ENCODE results near the gene FBRS. TPM values are rescaled to one million over a fixed set of nuclear protein-coding genes. Genes with fewer than 3 reads are reported as not detected.

FBRS gene
- total RNA-seq, 1 experiment from 2014 or later, result 32.9 TPM

Small RNAs within 50 kb of the gene (small RNA-seq; reads per million reads assigned to genes)
- gene AC093249.1 (not detected), gene RNU6-1043P (not detected), gene RNU6-416P (not detected), gene SNORA30 (4.6 reads per million, percentile 78 among the genes with 10 or more reads in this experiment)

Other genes with a start within 250 kb of the FBRS start
- 31.3 and 48.5 TPM in 2 replicates for gene DCTPP1, start 228.4 kb upstream of the FBRS start, total RNA-seq (2014; rRNA removed; shearing (Covaris generic); ENCODE audit: low replicate concordance)
- 16.3 and 21.8 TPM in 2 replicates for gene SEPHS2, start 212.6 kb upstream of the FBRS start, total RNA-seq (2014; rRNA removed; shearing (Covaris generic); ENCODE audit: low replicate concordance)
- gene ITGAL, start 185.7 kb upstream of the FBRS start, total RNA-seq (2014; rRNA removed; shearing (Covaris generic); ENCODE audit: low replicate concordance), result 0.07 and 0.51 TPM in 2 replicates
- 59.4 and 107 TPM in 2 replicates for gene ZNF768, start 131.9 kb upstream of the FBRS start, total RNA-seq (2014; rRNA removed; shearing (Covaris generic); ENCODE audit: low replicate concordance)
- 9.8 and 16.9 TPM in 2 replicates for gene ZNF747, start 123.6 kb upstream of the FBRS start, total RNA-seq (2014; rRNA removed; shearing (Covaris generic); ENCODE audit: low replicate concordance)
- 7.0 and 15.8 TPM in 2 replicates for gene ZNF764, start 100.1 kb upstream of the FBRS start, total RNA-seq (2014; rRNA removed; shearing (Covaris generic); ENCODE audit: low replicate concordance)
- gene ZNF688, start 86.7 kb upstream of the FBRS start, total RNA-seq (2014; rRNA removed; shearing (Covaris generic); ENCODE audit: low replicate concordance), result 18.0 and 24.9 TPM in 2 replicates
- 14.9 and 20.8 TPM in 2 replicates for gene ZNF785, start 72.7 kb upstream of the FBRS start, total RNA-seq (2014; rRNA removed; shearing (Covaris generic); ENCODE audit: low replicate concordance)
- 6.9 and 7.5 TPM in 2 replicates for gene ZNF689, start 48.0 kb upstream of the FBRS start, total RNA-seq (2014; rRNA removed; shearing (Covaris generic); ENCODE audit: low replicate concordance)
- gene PRR14, start 7.5 kb upstream of the FBRS start, total RNA-seq (2014; rRNA removed; shearing (Covaris generic); ENCODE audit: low replicate concordance), result 17.4 and 42.0 TPM in 2 replicates
- 13.2 and 21.2 TPM in 2 replicates for gene SRCAP, start 40.7 kb downstream of the FBRS start, total RNA-seq (2014; rRNA removed; shearing (Covaris generic); ENCODE audit: low replicate concordance)
- gene PHKG2, start 90.0 kb downstream of the FBRS start, total RNA-seq (2014; rRNA removed; shearing (Covaris generic); ENCODE audit: low replicate concordance), result 32.3 and 35.5 TPM in 2 replicates
- gene CFAP119, start 103.6 kb downstream of the FBRS start, total RNA-seq (2014; rRNA removed; shearing (Covaris generic); ENCODE audit: low replicate concordance), result 8.9 and 15.0 TPM in 2 replicates
- gene RNF40, start 103.9 kb downstream of the FBRS start, total RNA-seq (2014; rRNA removed; shearing (Covaris generic); ENCODE audit: low replicate concordance), result 57.9 and 66.4 TPM in 2 replicates
- gene ZNF629, start 128.8 kb downstream of the FBRS start, total RNA-seq (2014; rRNA removed; shearing (Covaris generic); ENCODE audit: low replicate concordance), result 4.8 and 6.3 TPM in 2 replicates
- 27.4 and 59.7 TPM in 2 replicates for gene BCL7C, start 235.6 kb downstream of the FBRS start, total RNA-seq (2014; rRNA removed; shearing (Covaris generic); ENCODE audit: low replicate concordance)
- 0.94 and 1.1 TPM in 2 replicates for gene CTF1, start 238.2 kb downstream of the FBRS start, total RNA-seq (2014; rRNA removed; shearing (Covaris generic); ENCODE audit: low replicate concordance)

Measured in Karpas-422 (cell line).